NOMO-1 (cell line): ENCODE results near the gene XYLT1.

Experiments used
- DNase-seq, 2 experiments: peaks; one replicate each; lab custom pipeline; 2025; ENCODE audit not compliant: unreplicated experiment in 2 of 2; lab: John Stamatoyannopoulos, UW

XYLT1 gene

GRCh38 chr16:17364319-17365210, 106.2 kb downstream of the XYLT1 start:
- peak in 1 of 2 experiments; percentile 11 for DNase-seq

- DNase-seq, result no peak
Measured at GRCh38 chr16:17362946-17363345, 107.8 kb downstream of the XYLT1 start.

GRCh38 chr16:17362183-17362582, 108.6 kb downstream of the XYLT1 start:
- DNase-seq, result no peak

- peak; percentile 29 to 67 for DNase-seq
Measured at GRCh38 chr16:17360693-17361122, 110.1 kb downstream of the XYLT1 start.

- peak; percentile 61 to 79 for DNase-seq
Measured at GRCh38 chr16:17359788-17360390, 110.9 kb downstream of the XYLT1 start.

GRCh38 chr16:17358846-17359245, 111.9 kb downstream of the XYLT1 start:
- DNase-seq, result no peak

DNA sequence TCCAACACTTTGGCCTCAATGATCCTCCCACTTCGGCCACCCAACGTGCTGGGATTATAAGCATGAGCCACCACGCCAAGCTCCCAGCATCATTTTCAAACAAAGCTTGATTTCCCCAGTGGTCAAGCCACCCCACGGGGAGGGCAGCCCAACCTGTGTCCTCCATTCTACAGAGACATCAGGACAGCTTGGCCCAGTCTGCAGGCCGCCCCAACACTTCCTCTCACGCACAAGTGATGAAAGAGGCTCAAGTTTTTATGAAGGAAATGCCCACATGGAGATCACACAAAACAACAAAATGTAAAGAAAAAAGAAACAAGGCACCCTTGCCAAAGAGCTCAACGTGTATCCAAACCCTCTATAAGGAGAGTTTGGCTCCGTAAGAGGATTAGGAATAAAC, 112.4 kb downstream of the XYLT1 start:
- DNase-seq, result no peak

- no peak for DNase-seq
Measured at GRCh38 chr16:17357307-17358062, 113.3 kb downstream of the XYLT1 start.

DNA sequence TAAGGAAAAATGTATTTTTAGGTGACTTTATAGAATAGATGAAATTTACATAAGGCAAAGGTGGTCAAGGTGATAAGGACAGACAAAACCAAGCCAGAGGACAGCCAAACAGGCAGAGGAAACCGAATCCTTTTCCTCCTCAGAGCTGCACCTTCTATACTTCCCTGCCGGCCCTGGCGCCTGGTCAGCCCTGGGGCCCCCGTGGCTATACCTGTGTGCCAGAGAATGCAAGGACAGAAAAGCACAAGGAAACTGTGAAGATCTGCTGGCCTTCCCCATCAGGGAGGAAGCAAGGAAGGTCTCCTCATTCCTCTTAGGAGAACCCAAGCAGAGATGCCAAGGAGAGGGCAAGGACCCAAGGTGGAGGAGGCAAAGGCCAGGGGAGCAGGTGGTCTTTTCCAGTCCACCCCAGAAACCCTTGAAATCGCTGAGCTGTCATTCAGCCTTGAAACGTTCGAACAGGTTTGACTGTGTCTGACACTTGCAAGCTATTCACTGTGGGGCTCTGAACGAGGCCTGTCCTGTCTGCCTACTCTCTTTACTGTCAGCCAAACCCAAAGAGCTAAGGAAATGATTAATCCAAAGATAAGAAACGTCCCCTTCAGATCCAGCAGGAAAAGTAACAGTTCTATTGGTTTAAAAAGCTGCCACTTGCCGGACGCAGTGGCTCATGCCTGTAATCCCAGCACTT, 114.4 kb downstream of the XYLT1 start:
- DNase-seq, result no peak

DNA sequence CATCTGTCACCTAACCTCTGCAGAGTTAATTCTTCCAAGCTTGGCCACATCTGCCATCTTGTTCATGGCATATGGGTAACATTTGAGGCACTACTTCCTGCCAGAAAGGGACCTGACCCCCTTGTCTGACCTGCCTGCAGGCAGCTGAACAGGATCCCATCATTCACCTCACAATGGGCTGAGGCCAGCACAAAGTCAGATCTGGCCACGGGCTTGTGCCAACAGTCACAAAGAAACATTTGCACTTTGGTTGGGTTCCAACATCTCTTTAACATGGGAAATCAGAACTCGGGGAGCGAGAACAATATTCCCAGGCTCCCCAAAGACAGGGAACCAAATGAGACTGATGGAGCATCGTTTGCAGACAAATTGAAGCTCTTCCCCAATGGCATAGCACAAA, 116.1 kb downstream of the XYLT1 start:
- no peak for DNase-seq

DNA sequence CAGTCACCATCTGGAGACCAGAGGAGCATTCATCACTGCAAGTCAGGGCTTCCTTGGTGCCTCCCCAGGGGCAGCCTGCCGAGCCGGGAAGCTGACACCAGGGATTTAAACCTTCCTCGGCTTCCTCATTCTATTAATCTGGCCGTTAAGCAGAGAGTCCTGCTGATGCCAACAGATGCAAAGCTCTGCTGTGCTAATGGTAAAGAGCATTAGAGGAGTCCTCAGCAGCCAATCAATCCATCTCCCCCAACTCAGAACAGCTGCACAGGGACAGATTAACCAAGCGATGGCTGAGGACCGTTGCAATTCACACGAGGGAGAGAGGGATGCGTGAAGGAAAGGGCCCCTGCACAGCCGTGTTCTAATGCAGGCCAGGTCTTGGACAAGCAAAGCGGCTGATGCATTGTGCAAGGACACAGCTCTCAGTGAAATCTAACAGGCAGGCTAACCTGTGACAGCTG, 116.6 kb downstream of the XYLT1 start:
- DNase-seq, result no peak

DNA sequence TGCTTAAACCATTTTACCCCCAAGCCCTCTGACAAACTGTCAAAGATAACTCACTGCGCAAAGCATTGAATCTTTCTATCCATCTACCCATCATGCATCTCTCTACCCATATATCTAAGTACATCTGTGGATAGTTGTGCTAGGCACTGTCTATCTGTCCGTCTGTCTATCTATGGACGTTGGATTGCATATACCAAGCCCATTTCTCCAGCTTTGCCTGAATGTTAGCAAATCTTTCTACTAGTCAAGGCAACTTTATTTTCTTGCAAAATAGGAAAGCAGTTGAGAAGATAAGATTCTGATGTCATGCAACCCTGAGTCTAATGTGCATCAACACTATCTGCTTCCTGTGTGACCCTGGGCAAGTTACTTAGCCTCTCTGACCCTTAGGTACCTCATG, 117.2 kb downstream of the XYLT1 start:
- no peak for DNase-seq

DNA sequence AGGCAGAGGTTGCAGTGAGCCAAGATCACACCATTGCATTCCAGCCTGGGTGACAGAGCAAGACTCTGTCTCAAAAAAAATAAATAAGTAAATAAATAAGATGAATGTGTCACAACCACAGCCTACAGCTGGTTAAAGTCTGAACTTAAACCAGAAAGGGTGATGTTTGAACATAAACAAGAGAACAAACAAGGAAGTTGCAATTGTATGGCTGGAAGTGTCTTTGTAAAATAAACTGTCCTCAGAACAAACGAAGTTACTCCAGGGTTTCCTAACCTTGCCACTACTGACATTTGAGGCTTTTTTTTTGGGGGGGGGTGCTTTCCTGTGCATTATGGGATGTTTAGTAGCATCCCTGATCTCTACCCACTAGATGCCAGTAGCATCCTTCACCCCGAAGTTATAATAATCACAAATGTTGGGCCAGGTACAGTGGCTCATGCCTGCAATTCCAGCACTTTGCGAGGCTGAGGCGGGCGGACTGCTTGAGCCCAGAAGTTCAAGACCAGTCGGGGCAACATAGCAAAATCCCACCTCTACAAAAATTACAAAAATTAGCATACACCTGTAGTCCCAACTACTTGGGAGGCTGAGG, 119.2 kb downstream of the XYLT1 start:
- no peak for DNase-seq

DNA sequence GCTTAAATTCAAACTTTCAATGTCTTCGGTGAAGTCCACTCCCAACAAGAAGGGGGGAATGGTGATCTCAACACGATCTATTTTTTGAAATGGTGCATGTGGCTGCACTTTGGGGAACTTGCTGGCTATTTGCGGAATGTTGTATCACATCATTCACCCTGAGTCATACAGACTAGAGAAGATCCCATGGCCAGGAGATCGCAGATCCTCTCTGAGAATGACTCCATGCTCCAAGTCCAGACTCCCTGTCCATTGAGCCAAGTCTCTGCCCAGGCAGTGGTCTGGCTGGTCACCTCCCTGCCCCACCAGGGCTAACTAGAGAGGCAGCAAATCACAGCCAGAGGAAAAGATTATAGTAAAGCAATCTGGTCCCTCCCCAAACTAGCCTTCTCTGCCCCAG, 120.6 kb downstream of the XYLT1 start:
- DNase-seq, result peak in 1 of 2 experiments; percentile 35

DNA sequence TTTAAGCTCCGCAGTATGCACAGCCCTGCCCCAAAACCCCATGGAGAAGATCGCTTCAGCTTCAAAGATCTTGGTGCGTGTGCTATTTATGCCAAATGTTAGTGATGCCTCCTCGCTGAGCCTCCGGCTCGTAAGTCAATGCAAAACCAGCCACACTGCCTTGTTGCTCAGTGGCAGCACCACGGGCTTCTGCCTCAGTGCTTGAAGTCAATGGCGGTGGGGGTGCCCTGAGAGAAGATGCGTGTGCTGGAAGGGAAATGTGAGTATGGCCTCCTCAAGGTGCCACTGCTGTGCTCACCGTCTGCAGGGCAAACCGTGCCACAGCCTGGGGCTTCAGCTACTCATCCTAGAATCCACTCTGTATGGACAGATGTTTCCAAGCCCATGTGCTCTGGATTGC, 121.9 kb downstream of the XYLT1 start:
- DNase-seq, result no peak

DNA sequence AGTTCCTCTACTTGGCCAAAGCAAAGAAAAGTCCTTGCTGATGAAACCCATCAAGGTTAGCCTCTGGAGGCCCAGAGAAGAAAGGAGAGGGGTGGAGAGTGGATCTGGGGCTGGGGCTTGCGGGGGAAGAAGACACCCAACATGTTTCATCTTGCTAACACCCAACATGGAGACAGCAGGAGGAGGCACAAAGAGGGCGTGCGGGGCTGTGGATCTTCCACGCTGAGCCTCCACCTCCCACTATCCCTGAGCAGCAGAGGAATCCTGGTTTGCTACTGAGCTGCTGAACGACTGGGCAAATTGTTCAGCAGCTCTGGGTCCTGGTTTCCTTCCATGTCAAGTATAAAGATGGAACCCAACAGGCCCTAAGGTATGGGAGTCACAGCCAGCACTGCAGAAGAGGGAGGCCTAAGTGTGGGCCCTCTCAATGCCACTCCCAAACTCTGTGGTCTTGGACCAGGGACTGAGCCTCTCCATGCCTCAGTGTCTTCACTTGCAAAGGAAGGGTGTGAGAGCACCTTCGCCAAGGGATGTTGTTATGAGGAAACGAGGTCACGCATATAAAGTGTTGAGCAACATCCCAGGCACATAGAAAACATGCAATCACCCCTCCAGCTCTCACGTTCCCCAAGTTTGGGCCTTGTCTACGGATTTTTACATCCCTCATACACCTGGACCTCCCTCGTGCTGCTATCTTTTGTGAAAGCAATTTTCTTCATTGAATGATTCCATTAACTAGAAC, 122.5 kb downstream of the XYLT1 start:
- DNase-seq, result peak; percentile 33 to 41

- no peak for DNase-seq
Measured at GRCh38 chr16:17347624-17348023, 123.1 kb downstream of the XYLT1 start.

GRCh38 chr16:17346621-17347569, 123.9 kb downstream of the XYLT1 start:
- peak in 1 of 2 experiments; percentile 20 for DNase-seq
